Erythroblast (primary cell): ENCODE measurements around the gene RICTOR.

ENCODE experiments used
- GATA1 ChIP-seq: IDR thresholded peaks from 2 replicates; pipeline ENCODE4 v1.6.1; 2011; ENCODE audit warnings: low read depth, mild to moderate bottlenecking, control low read depth, low read length, moderate library complexity
- POLR2A ChIP-seq: IDR thresholded peaks from 2 replicates; pipeline ENCODE4 v1.6.1; 2011; ENCODE audit warnings: mild to moderate bottlenecking, low read length

GRCh38 chr5:38922199-38922598 is 152.0 kb downstream of the RICTOR start:
- TF ChIP-seq POLR2A, result no peak
- no peak for TF ChIP-seq GATA1
